Measurements from ENCODE around the gene TSACC. TPM values are rescaled to one million over a fixed set of nuclear protein-coding genes. Genes with fewer than 3 reads are reported as not detected.
A peak's percentile ranks its signal among the peaks of the same experiment; 100 is the strongest.

TSACC gene
- total and polyA plus RNA-seq, 9 of the 15 experiments (the other 6 are each of a cell fraction or from before 2014, with no cell fraction given): 0.45 to 7.4 (median 2.6) TPM

DNA sequence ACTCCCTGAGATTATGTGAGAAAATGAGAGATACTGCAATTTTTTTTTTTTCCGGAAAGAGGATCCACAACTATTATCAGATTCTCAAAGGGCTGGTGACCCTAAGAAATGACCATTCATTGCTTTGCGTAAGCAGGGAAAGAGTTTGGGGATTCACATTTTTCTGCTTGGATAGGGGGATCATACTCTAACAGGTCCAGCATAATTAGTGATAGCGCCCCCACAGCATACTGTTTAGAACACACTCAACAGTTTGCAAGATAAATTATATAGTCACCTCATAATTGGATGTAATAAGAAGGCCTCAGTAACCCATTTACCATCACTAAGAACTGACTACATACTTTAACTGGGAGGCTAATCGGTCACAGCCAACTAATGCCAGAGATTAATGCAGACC, 2.1 kb upstream of the TSACC start (continued):
- TF ChIP-seq, protein P1, sequence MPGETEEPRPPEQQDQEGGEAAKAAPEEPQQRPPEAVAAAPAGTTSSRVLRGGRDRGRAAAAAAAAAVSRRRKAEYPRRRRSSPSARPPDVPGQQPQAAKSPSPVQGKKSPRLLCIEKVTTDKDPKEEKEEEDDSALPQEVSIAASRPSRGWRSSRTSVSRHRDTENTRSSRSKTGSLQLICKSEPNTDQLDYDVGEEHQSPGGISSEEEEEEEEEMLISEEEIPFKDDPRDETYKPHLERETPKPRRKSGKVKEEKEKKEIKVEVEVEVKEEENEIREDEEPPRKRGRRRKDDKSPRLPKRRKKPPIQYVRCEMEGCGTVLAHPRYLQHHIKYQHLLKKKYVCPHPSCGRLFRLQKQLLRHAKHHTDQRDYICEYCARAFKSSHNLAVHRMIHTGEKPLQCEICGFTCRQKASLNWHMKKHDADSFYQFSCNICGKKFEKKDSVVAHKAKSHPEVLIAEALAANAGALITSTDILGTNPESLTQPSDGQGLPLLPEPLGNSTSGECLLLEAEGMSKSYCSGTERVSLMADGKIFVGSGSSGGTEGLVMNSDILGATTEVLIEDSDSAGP (CRISPR knock-in tag; IDR thresholded peaks at IDR 0.05): no peak
- no peak for TF ChIP-seq CREB5 (CRISPR knock-in tag; IDR thresholded peaks at IDR 0.05)
- no peak for TF ChIP-seq MEF2D (tag; conservative IDR thresholded peaks at IDR 0.05; ENCODE audit: low read depth)
- 0 out of 2 replicates have a peak, but pooled peaks have one; percentile 16 for TF ChIP-seq SP1 (CRISPR knock-in tag; IDR thresholded peaks at IDR 0.05)
- no peak for TF ChIP-seq TGIF2 (CRISPR knock-in tag; IDR thresholded peaks at IDR 0.05)
- TF ChIP-seq, protein P2, sequence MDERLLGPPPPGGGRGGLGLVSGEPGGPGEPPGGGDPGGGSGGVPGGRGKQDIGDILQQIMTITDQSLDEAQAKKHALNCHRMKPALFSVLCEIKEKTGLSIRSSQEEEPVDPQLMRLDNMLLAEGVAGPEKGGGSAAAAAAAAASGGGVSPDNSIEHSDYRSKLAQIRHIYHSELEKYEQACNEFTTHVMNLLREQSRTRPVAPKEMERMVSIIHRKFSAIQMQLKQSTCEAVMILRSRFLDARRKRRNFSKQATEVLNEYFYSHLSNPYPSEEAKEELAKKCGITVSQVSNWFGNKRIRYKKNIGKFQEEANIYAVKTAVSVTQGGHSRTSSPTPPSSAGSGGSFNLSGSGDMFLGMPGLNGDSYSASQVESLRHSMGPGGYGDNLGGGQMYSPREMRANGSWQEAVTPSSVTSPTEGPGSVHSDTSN (CRISPR knock-in tag; IDR thresholded peaks at IDR 0.05; ENCODE audit: low read depth): no peak
- TF ChIP-seq, protein P2 (tag; conservative IDR thresholded peaks at IDR 0.05; ENCODE audit: low read depth): no peak
- TF ChIP-seq ZFP36 (IDR thresholded peaks at IDR 0.05; ENCODE audit: low read depth, low read length, partially characterized antibody): no peak

All from K562 (cell line).